Breast epithelium (tissue), 4 donors: ENCODE results near the gene PRKCSH. TPM values are rescaled to one million over a fixed set of nuclear protein-coding genes. Genes with fewer than 3 reads are reported as not detected.
"Not testable (repeated sequence)": the region's sequence is repeated elsewhere in the genome, so short reads cannot be mapped to it uniquely, and the experiment has no call there.

ENCODE experiments used
- DNase-seq, 2 donors: peaks; one replicate each; pipeline ENCODE4 v3.0.0-alpha.2; 2019; ENCODE audit warnings: low spot score in 2 of 2
- H3K27ac ChIP-seq, 2 donors: fragments of 200-600 bp; sonication (generic) in 1 of 2; one replicate each; pipeline ENCODE4 v1.5.1; 2016 to 2019; ENCODE audit warnings: mild to moderate bottlenecking in 1 of 2
- H3K27me3 ChIP-seq, 2 donors: fragments of 200-600 bp; sonication (generic) in 1 of 2; one replicate each; pipeline versions ENCODE4 v1.5.1 to v1.6.0; 2017 to 2019; ENCODE audit warnings: control low read depth in 1 of 2, mild to moderate bottlenecking in 1 of 2
- H3K36me3 ChIP-seq: fragments of 200-600 bp; one replicate; pipeline ENCODE4 v1.5.1; 2019
- H3K4me1 ChIP-seq, 2 donors: fragments of 200-600 bp; sonication (generic); one replicate each; pipeline ENCODE4 v1.5.1; 2016 to 2019; ENCODE audit warnings: control low read depth in 1 of 2
- H3K4me3 ChIP-seq, 3 donors: fragments of 200-600 bp; sonication (generic); 1 replicate in 2 of 3; 2 replicates in 1 of 3; pipeline ENCODE4 v1.5.1; 2016 to 2019; ENCODE audit warnings: mild to moderate bottlenecking in 3 of 3, moderate library complexity in 2 of 3
- H3K9me3 ChIP-seq, 2 donors: fragments of 200-600 bp; sonication (generic) in 1 of 2; one replicate each; pipeline ENCODE4 v1.5.1; 2016 to 2019; ENCODE audit warnings: control low read depth in 1 of 2
- CTCF ChIP-seq, 3 donors: fragments of 450-650 bp; IDR thresholded peaks; one replicate each; pipeline ENCODE4 v1.5.1; 2016 to 2017; ENCODE audit warnings: antibody characterized with exemption in 3 of 3, mild to moderate bottlenecking in 3 of 3, moderate library complexity in 3 of 3
- POLR2A ChIP-seq: fragments of 450-650 bp; IDR thresholded peaks from one replicate; pipeline ENCODE4 v1.6.1; 2016; ENCODE audit warnings: antibody characterized with exemption, mild to moderate bottlenecking, moderate library complexity
- POLR2AphosphoS5 ChIP-seq, 3 donors: sonication (generic); formaldehyde crosslinking; IDR thresholded peaks; one replicate each; pipeline ENCODE4 v1.6.1; 2017; ENCODE audit warnings: antibody characterized with exemption in 3 of 3
- intact Hi-C: fragments of 100-400 bp; cut with DNase I; formaldehyde crosslinking; loops from one replicate; pipeline ENCODE4 v1.15.1; 2023; ENCODE audit warnings: low total_unique reads
- total RNA-seq, 3 donors: library from RNA; depleted of rRNA; stranded (reverse); fragments of >200 nt; gene quantifications; one replicate each; pipeline ENCODE4 v1.1.0, GENCODE V29; 2016

Gene PRKCSH
- total RNA-seq, 3 donors from 2014 or later, result 69.5 to 95.9 (median 92.1) TPM

- H3K27ac ChIP-seq, result peak overlapping the region; percentile 39 to 61
- peak overlapping the region; percentile 2 to 54 (median 42) for H3K4me3 ChIP-seq
- intact Hi-C loops, result loop anchor here (5.0 kb wide), 1 partner anchor 1580 kb away; no protein-coding TSS in a partner anchor
Observed at GRCh38 chr19:11422163-11423065, 13.0 kb upstream of the PRKCSH start.

GRCh38 chr19:11423164-11423790 is 12.2 kb upstream of the PRKCSH start:
- intact Hi-C loops, result loop anchor here (5.0 kb wide), 1 partner anchor 1579 kb away; no protein-coding TSS in a partner anchor

More at GRCh38 chr19:11422163-11423065, 13.0 kb upstream of the PRKCSH start:
- TF ChIP-seq POLR2AphosphoS5 (IDR thresholded peaks at IDR 0.05) (no peak), POLR2A (no peak), CTCF (IDR thresholded peaks at IDR 0.05) (no peak)
- Histone ChIP-seq H3K9me3 (no peaks in the 10 kb centered on the region), H3K4me1 (no peaks in the 10 kb centered on the region), H3K36me3 (no peaks in the 10 kb centered on the region), H3K27me3 (peaks cover 4 to 21% of the 10 kb centered on the region in 2 donors)
- peak; percentile 78 to 88 for DNase-seq

GRCh38 chr19:11423791-11424181 is 11.6 kb upstream of the PRKCSH start:
- Histone ChIP-seq H3K9me3 (no peaks in the 10 kb centered on the region), H3K4me1 (no peaks in the 10 kb centered on the region), H3K4me3 (no peak overlapping the region), H3K27me3 (peaks cover 4 to 19% of the 10 kb centered on the region in 2 donors), H3K27ac (no peak overlapping the region), H3K36me3 (no peaks in the 10 kb centered on the region)
- TF ChIP-seq CTCF (IDR thresholded peaks at IDR 0.05) (no peak), POLR2A (no peak), POLR2AphosphoS5 (IDR thresholded peaks at IDR 0.05) (no peak)
- no peak for DNase-seq
- intact Hi-C loops, result loop anchor here (5.0 kb wide), 1 partner anchor 1579 kb away; no protein-coding TSS in a partner anchor

More at GRCh38 chr19:11423164-11423790, 12.2 kb upstream of the PRKCSH start:
- H3K36me3 ChIP-seq, result no peaks in the 10 kb centered on the region
- H3K9me3 ChIP-seq, result no peaks in the 10 kb centered on the region
- no peak for TF ChIP-seq POLR2AphosphoS5 (IDR thresholded peaks at IDR 0.05)
- H3K4me1 ChIP-seq, result no peaks in the 10 kb centered on the region
- H3K27ac ChIP-seq, result no peak overlapping the region
- DNase-seq, result no peak
- H3K27me3 ChIP-seq, result peaks cover 4 to 21% of the 10 kb centered on the region in 2 donors
- H3K4me3 ChIP-seq, result no peak overlapping the region

- H3K27me3 ChIP-seq, result peaks cover 4 to 17% of the 10 kb centered on the region in 2 donors
- intact Hi-C loops, result loop anchor here (5.0 kb wide), 1 partner anchor 1404 kb away; no protein-coding TSS in a partner anchor
- TF ChIP-seq POLR2A (no peak), POLR2AphosphoS5 (IDR thresholded peaks at IDR 0.05) (no peak), CTCF (IDR thresholded peaks at IDR 0.05) (no peak)
Observed at GRCh38 chr19:11425719-11426457, 9.5 kb upstream of the PRKCSH start.

GRCh38 chr19:11426656-11427055 is 8.8 kb upstream of the PRKCSH start:
- no peaks in the 10 kb centered on the region for H3K36me3 ChIP-seq
- no peaks in the 10 kb centered on the region for H3K9me3 ChIP-seq
- H3K4me3 ChIP-seq, result no peak overlapping the region
- no peak for DNase-seq
- intact Hi-C loops, result loop anchor here (5.0 kb wide), 1 partner anchor 1404 kb away; no protein-coding TSS in a partner anchor
- peaks cover 1 to 14% of the 10 kb centered on the region in 2 donors for H3K27me3 ChIP-seq
- no peak overlapping the region for H3K27ac ChIP-seq
- TF ChIP-seq CTCF (IDR thresholded peaks at IDR 0.05), result no peak
- no peak for TF ChIP-seq POLR2A
- no peak for TF ChIP-seq POLR2AphosphoS5 (IDR thresholded peaks at IDR 0.05)
- H3K4me1 ChIP-seq, result no peaks in the 10 kb centered on the region

More at GRCh38 chr19:11425719-11426457, 9.5 kb upstream of the PRKCSH start:
- no peak overlapping the region for H3K4me3 ChIP-seq
- no peaks in the 10 kb centered on the region for H3K36me3 ChIP-seq
- H3K9me3 ChIP-seq, result no peaks in the 10 kb centered on the region
- no peaks in the 10 kb centered on the region for H3K4me1 ChIP-seq
- no peak overlapping the region for H3K27ac ChIP-seq
- no peak for DNase-seq

- H3K4me3 ChIP-seq, H3K27ac ChIP-seq, H3K27me3 ChIP-seq, H3K9me3 ChIP-seq, H3K36me3 ChIP-seq, DNase-seq, intact Hi-C loops: not testable (repeated sequence)
- peaks cover 0 to 10% of the 10 kb centered on the region in 2 donors for H3K4me1 ChIP-seq
Observed at GRCh38 chr19:11433526-11433925, 1.9 kb upstream of the PRKCSH start.
